Measurements from ENCODE around the gene PKN2.

The PKN2 gene

DNA sequence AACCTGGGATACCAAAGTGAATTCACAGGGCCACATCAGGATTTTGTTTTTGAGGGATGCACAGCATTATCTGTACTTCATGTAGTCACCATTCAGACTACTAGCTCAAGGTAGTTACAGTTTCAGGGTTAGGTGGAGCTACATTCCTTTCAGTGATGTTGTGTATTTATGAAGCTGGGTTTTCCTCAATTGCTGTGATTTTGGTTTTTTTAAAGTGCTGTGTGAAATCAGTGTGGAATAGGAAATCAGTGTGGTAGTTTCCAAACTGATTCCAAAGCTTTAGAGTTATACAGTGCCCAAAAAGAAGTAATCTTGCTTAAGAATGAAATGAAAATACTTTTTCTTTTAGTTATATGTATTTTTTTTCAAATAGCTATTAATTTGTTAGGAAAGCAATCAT, 95.8 kb downstream of the PKN2 start:
- Histone ChIP-seq H3K9me3 (ENCODE audit: control insufficient read depth in 1 of 2, low read length in 2 of 2) (no peaks in the 10 kb centered on the region), H3K27ac (ENCODE audit: low read depth, low read length) (no peak overlapping the region), H3K4me1 (ENCODE audit: control insufficient read depth in 1 of 2, insufficient read depth in 2 of 2, low read length in 2 of 2) (no peaks in the 10 kb centered on the region), H3K27me3 (ENCODE audit: control insufficient read depth in 1 of 2, insufficient read depth in 2 of 2, low read length in 2 of 2) (no peaks in the 10 kb centered on the region), H3K9ac (ENCODE audit: low read depth in 1 of 2, low read length in 2 of 2) (no peak overlapping the region), H3K4me3 (ENCODE audit: low read depth in 1 of 2, low read length in 2 of 2) (no peak overlapping the region), H3K36me3 (ENCODE audit: control insufficient read depth in 1 of 2, insufficient read depth in 2 of 2, low read length in 2 of 2) (peaks cover 9 to 21% of the 10 kb centered on the region in 2 donors)

DNA sequence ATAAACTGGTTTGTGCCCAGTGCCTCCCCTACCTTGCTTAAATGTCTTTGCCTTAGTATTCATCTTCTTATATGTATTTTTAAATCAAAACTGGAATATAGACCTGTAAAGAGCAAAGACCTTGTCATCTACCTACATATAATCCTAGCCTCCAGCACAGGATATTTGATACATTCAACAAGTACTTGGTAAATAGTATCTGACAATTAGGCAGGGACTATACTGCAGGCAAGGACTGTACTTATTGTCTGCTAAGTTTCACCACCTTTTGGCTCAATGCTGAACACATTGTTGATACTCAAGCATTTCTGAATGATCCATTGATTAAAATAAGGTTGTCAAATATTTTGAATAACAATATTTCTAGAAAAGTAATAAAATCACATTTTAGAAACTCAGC, 96.4 kb downstream of the PKN2 start:
- peaks cover 6 to 23% of the 10 kb centered on the region in 2 donors for H3K36me3 ChIP-seq (ENCODE audit: control insufficient read depth in 1 of 2, insufficient read depth in 2 of 2, low read length in 2 of 2)
- H3K9ac ChIP-seq (ENCODE audit: low read depth in 1 of 2, low read length in 2 of 2), result no peak overlapping the region

DNA sequence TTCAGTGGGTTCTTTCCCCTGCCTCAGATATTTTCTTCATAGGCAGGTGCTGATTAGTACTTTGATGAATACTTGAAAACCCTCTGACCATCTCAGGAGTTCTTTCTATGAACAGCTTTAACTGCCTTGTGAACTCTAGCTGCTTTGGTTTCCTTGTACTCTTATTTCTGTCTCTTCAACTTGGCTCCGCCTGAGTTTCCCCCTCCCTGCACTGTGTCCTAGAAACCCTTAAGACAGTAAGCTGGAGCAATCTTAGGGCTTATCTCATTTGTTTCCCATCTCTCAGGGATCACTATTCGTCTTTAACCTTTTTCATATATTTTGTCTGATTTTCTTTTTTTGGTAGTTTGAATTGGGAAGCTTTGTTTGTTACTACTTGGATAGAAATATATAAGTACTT, 99.1 kb downstream of the PKN2 start:
- no peaks in the 10 kb centered on the region for H3K4me1 ChIP-seq (ENCODE audit: control insufficient read depth in 1 of 2, insufficient read depth in 2 of 2, low read length in 2 of 2)
- no peak overlapping the region for H3K9ac ChIP-seq (ENCODE audit: low read depth in 1 of 2, low read length in 2 of 2)
- H3K9me3 ChIP-seq (ENCODE audit: control insufficient read depth in 1 of 2, low read length in 2 of 2), result no peaks in the 10 kb centered on the region
- H3K27ac ChIP-seq (ENCODE audit: low read depth, low read length), result no peak overlapping the region
- H3K4me3 ChIP-seq (ENCODE audit: low read depth in 1 of 2, low read length in 2 of 2), result no peak overlapping the region
- H3K27me3 ChIP-seq (ENCODE audit: control insufficient read depth in 1 of 2, insufficient read depth in 2 of 2, low read length in 2 of 2), result no peaks in the 10 kb centered on the region
- peaks cover 7 to 34% of the 10 kb centered on the region in 2 donors for H3K36me3 ChIP-seq (ENCODE audit: control insufficient read depth in 1 of 2, insufficient read depth in 2 of 2, low read length in 2 of 2)

More for the DNA sequence above, 96.4 kb downstream of the PKN2 start:
- Histone ChIP-seq H3K9me3 (ENCODE audit: control insufficient read depth in 1 of 2, low read length in 2 of 2) (no peaks in the 10 kb centered on the region), H3K27ac (ENCODE audit: low read depth, low read length) (no peak overlapping the region), H3K4me1 (ENCODE audit: control insufficient read depth in 1 of 2, insufficient read depth in 2 of 2, low read length in 2 of 2) (no peaks in the 10 kb centered on the region), H3K4me3 (ENCODE audit: low read depth in 1 of 2, low read length in 2 of 2) (no peak overlapping the region), H3K27me3 (ENCODE audit: control insufficient read depth in 1 of 2, insufficient read depth in 2 of 2, low read length in 2 of 2) (no peaks in the 10 kb centered on the region)

DNA sequence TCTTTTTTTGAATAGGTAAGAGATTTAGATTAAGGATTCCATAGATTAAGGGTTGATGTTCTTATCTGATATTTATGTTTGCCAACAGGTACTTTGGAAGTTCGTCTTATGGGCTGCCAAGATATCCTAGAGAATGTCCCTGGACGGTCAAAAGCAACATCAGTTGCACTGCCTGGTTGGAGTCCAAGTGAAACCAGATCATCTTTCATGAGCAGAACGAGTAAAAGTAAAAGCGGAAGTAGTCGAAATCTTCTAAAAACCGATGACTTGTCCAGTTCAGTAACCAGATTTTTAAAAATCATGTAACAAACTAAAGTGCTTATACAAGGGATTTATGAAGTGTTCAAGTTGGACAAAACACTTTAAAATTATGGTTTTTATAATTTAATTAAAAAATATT, 100.5 kb downstream of the PKN2 start:
- peaks cover 8 to 39% of the 10 kb centered on the region in 2 donors for H3K36me3 ChIP-seq (ENCODE audit: control insufficient read depth in 1 of 2, insufficient read depth in 2 of 2, low read length in 2 of 2)

DNA sequence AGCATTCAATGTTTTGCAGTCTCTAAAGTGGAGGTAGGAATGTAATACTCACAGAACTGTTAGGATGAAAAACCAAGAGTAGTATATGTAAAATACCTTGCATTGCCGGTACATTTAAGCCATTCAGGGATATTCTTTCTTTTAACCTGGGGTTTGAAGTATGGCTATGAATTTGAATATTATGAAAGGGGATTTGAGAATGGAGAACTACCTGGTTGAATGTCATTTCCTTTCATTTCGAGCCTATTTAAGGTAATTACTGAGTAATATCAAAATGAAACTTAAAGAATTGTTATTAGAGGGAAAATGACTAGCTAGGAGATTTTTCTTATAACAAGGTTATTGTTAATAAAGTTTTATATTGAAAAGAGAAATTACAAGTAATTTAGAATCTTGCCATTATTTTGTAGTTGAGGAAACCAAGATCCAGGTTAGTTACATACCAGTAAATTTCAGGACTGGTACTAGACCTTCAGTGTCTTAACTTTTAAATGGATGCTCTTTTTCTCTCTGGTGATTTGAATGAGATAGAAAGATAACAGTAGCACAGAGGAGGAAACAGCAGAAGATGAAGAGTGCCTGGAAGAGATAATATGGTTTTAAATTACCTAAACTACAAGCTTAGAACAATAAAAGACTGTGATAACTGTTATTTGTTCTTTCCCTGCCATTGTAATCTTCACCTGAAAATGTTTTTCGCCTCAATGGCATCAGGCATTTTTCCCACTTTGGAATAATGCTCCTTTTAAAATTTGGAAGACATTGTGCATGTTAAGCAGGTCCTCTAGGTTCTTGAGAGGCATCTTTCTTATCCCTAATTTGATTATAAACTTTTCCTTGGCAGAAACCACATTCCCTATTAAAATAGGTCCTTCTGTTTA, 103.2 kb downstream of the PKN2 start:
- H3K36me3 ChIP-seq (ENCODE audit: control insufficient read depth in 1 of 2, insufficient read depth in 2 of 2, low read length in 2 of 2), result peaks cover 12 to 40% of the 10 kb centered on the region in 2 donors
- H3K27me3 ChIP-seq (ENCODE audit: control insufficient read depth in 1 of 2, insufficient read depth in 2 of 2, low read length in 2 of 2), result no peaks in the 10 kb centered on the region

More for the DNA sequence above, 100.5 kb downstream of the PKN2 start:
- H3K27me3 ChIP-seq (ENCODE audit: control insufficient read depth in 1 of 2, insufficient read depth in 2 of 2, low read length in 2 of 2), result no peaks in the 10 kb centered on the region
- H3K4me1 ChIP-seq (ENCODE audit: control insufficient read depth in 1 of 2, insufficient read depth in 2 of 2, low read length in 2 of 2), result no peaks in the 10 kb centered on the region
- H3K9me3 ChIP-seq (ENCODE audit: control insufficient read depth in 1 of 2, low read length in 2 of 2), result no peaks in the 10 kb centered on the region
- no peak overlapping the region for H3K27ac ChIP-seq (ENCODE audit: low read depth, low read length)
- H3K4me3 ChIP-seq (ENCODE audit: low read depth in 1 of 2, low read length in 2 of 2), result no peak overlapping the region
- no peak overlapping the region for H3K9ac ChIP-seq (ENCODE audit: low read depth in 1 of 2, low read length in 2 of 2)

DNA sequence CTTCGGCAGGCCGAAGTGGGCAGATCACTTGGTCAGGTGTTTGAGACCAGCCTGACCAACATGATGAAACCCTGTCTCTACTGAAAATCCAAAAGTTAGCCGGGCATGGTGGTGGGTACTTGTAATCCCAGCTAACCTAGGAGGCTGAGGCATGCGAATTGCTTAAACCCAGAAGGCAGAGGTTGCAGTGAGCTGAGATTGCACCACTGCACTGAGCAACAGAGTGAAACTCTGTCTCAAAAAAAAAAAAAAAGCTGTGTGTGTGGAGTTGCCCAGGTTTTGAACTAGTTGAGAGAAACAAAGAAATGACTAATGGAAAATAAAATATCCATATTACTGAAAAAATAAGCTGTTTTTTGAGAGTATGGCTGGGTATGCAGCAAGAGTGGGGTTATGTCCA, 107.1 kb downstream of the PKN2 start:
- Histone ChIP-seq H3K9me3 (ENCODE audit: control insufficient read depth in 1 of 2, low read length in 2 of 2) (no peaks in the 10 kb centered on the region), H3K27ac (ENCODE audit: low read depth, low read length) (no peak overlapping the region), H3K9ac (ENCODE audit: low read depth in 1 of 2, low read length in 2 of 2) (no peak overlapping the region), H3K4me3 (ENCODE audit: low read depth in 1 of 2, low read length in 2 of 2) (no peak overlapping the region), H3K27me3 (ENCODE audit: control insufficient read depth in 1 of 2, insufficient read depth in 2 of 2, low read length in 2 of 2) (no peaks in the 10 kb centered on the region), H3K4me1 (ENCODE audit: control insufficient read depth in 1 of 2, insufficient read depth in 2 of 2, low read length in 2 of 2) (no peaks in the 10 kb centered on the region), H3K36me3 (ENCODE audit: control insufficient read depth in 1 of 2, insufficient read depth in 2 of 2, low read length in 2 of 2) (peaks cover 25 to 26% of the 10 kb centered on the region in 2 donors)

More for the DNA sequence above, 103.2 kb downstream of the PKN2 start:
- H3K4me3 ChIP-seq (ENCODE audit: low read depth in 1 of 2, low read length in 2 of 2), result no peak overlapping the region
- no peak overlapping the region for H3K27ac ChIP-seq (ENCODE audit: low read depth, low read length)
- H3K9ac ChIP-seq (ENCODE audit: low read depth in 1 of 2, low read length in 2 of 2), result no peak overlapping the region
- H3K4me1 ChIP-seq (ENCODE audit: control insufficient read depth in 1 of 2, insufficient read depth in 2 of 2, low read length in 2 of 2), result no peaks in the 10 kb centered on the region
- no peaks in the 10 kb centered on the region for H3K9me3 ChIP-seq (ENCODE audit: control insufficient read depth in 1 of 2, low read length in 2 of 2)

DNA sequence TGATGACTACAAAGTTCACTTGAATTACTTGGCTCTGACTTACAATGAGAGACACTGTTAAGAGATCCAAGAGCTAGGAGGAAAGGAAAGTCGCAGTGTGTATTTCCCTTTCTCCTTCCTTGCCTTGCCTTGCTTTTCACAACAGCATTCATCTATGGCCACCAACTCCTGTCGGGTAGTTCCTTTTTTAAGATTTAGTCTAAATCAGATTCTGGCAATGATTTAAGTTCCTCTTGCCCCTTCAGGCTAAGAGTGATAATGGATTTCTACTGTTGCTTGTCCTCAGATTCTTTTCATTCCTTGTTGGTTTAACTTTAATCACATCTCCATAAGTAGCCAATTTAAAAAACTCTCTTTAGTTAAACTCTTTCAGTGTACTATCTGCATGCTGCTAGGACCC, 115.4 kb downstream of the PKN2 start:
- no peaks in the 10 kb centered on the region for H3K4me1 ChIP-seq (ENCODE audit: control insufficient read depth in 1 of 2, insufficient read depth in 2 of 2, low read length in 2 of 2)
- H3K27ac ChIP-seq (ENCODE audit: low read depth, low read length), result no peak overlapping the region
- H3K36me3 ChIP-seq (ENCODE audit: control insufficient read depth in 1 of 2, insufficient read depth in 2 of 2, low read length in 2 of 2), result peaks cover 20 to 38% of the 10 kb centered on the region in 2 donors
- peaks cover 0 to 4% of the 10 kb centered on the region in 2 donors for H3K9me3 ChIP-seq (ENCODE audit: control insufficient read depth in 1 of 2, low read length in 2 of 2)
- H3K27me3 ChIP-seq (ENCODE audit: control insufficient read depth in 1 of 2, insufficient read depth in 2 of 2, low read length in 2 of 2), result no peaks in the 10 kb centered on the region
- no peak overlapping the region for H3K4me3 ChIP-seq (ENCODE audit: low read depth in 1 of 2, low read length in 2 of 2)
- no peak overlapping the region for H3K9ac ChIP-seq (ENCODE audit: low read depth in 1 of 2, low read length in 2 of 2)

DNA sequence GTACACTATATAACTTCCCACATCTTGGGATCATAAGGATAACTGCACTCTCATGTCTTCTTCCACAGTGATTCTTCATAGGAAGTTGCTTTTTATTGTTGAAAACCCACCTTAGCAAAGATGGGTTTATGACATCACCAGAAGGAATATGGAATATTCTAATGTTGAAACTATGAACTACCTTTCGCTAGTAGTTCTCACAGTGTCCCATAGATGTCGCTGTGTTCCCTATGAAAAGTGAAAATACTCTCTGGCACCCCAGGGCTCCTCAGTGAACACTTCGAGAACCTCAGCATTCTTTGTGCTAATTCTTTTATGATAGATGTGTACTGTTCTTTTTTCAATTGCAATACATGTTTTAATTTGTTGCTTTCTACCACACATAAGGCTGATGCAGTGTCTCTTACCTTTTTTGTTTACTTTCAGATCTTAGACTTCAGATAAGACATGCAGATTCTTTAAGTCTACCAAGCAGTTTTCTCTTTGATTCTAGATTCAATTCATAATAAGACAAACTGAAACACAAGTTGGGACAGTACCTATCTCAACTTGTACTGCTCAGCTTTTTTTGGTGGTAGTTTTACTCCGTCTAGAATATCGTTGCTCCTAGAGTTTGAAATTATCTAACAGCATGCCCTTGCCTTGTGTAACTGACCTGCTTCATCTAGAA, 116.4 kb downstream of the PKN2 start:
- Histone ChIP-seq H3K9me3 (ENCODE audit: control insufficient read depth in 1 of 2, low read length in 2 of 2) (peaks cover 0 to 4% of the 10 kb centered on the region in 2 donors), H3K9ac (ENCODE audit: low read depth in 1 of 2, low read length in 2 of 2) (no peak overlapping the region), H3K4me3 (ENCODE audit: low read depth in 1 of 2, low read length in 2 of 2) (no peak overlapping the region), H3K36me3 (ENCODE audit: control insufficient read depth in 1 of 2, insufficient read depth in 2 of 2, low read length in 2 of 2) (peaks cover 24 to 33% of the 10 kb centered on the region in 2 donors), H3K27ac (ENCODE audit: low read depth, low read length) (no peak overlapping the region), H3K27me3 (ENCODE audit: control insufficient read depth in 1 of 2, insufficient read depth in 2 of 2, low read length in 2 of 2) (no peaks in the 10 kb centered on the region), H3K4me1 (ENCODE audit: control insufficient read depth in 1 of 2, insufficient read depth in 2 of 2, low read length in 2 of 2) (no peaks in the 10 kb centered on the region)

DNA sequence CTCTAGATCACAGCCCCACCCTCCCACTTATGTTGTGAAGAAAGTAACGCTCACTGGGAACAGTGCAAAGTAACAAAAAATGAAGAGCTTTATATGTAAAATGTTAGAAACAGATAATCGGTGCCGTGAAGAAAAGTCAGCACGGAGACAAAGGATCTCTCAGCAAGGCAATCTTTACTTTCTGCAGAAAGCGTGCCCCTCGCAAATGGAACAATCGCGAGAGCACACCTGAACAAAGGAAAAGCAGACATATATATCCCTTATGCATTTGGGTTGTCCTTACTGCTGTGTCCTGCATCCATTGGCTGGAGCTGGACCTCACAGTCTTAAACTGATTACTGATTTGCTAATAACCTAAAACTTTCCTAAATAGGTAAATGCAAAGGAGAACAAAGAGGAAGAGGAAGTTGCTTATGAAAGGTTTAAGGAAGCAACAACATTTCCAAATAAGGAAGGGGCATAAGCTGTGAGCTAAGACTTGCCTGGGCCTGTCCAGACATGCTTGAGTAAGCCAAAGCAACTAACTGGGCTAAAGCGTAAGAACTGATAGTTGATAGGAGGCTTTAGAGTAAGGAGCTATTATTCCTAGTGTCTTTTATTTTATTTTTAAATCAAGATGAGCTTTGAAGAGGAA, 117.6 kb downstream of the PKN2 start:
- no peak overlapping the region for H3K27ac ChIP-seq (ENCODE audit: low read depth, low read length)
- no peak overlapping the region for H3K9ac ChIP-seq (ENCODE audit: low read depth in 1 of 2, low read length in 2 of 2)
- no peaks in the 10 kb centered on the region for H3K4me1 ChIP-seq (ENCODE audit: control insufficient read depth in 1 of 2, insufficient read depth in 2 of 2, low read length in 2 of 2)
- peaks cover 35 to 37% of the 10 kb centered on the region in 2 donors for H3K36me3 ChIP-seq (ENCODE audit: control insufficient read depth in 1 of 2, insufficient read depth in 2 of 2, low read length in 2 of 2)
- H3K9me3 ChIP-seq (ENCODE audit: control insufficient read depth in 1 of 2, low read length in 2 of 2), result peaks cover 0 to 4% of the 10 kb centered on the region in 2 donors
- H3K4me3 ChIP-seq (ENCODE audit: low read depth in 1 of 2, low read length in 2 of 2), result no peak overlapping the region
- no peaks in the 10 kb centered on the region for H3K27me3 ChIP-seq (ENCODE audit: control insufficient read depth in 1 of 2, insufficient read depth in 2 of 2, low read length in 2 of 2)

DNA sequence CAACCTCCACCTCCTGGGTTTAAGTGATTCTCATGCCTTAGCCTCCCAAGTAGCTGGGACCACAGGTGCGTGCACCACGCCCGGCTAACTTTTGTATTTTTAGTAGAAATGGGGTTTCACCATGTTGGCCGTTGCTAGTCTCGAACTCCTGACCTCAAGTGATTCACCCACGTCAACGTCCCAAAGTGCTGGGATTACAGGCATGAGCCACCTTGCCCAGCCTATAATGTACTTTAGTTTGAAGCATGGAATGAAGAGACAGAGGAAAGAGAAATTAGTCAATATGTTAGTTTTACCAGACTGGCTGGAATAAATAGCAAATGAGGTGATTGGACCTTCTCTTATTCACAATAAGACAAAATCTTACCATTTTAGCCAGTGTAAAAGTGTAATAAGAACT, 118.3 kb downstream of the PKN2 start:
- H3K27ac ChIP-seq (ENCODE audit: low read depth, low read length), result no peak overlapping the region
- H3K36me3 ChIP-seq (ENCODE audit: control insufficient read depth in 1 of 2, insufficient read depth in 2 of 2, low read length in 2 of 2), result peaks cover 37 to 42% of the 10 kb centered on the region in 2 donors
- no peaks in the 10 kb centered on the region for H3K27me3 ChIP-seq (ENCODE audit: control insufficient read depth in 1 of 2, insufficient read depth in 2 of 2, low read length in 2 of 2)
- H3K4me3 ChIP-seq (ENCODE audit: low read depth in 1 of 2, low read length in 2 of 2), result no peak overlapping the region
- H3K4me1 ChIP-seq (ENCODE audit: control insufficient read depth in 1 of 2, insufficient read depth in 2 of 2, low read length in 2 of 2), result no peaks in the 10 kb centered on the region
- H3K9ac ChIP-seq (ENCODE audit: low read depth in 1 of 2, low read length in 2 of 2), result no peak overlapping the region
- H3K9me3 ChIP-seq (ENCODE audit: control insufficient read depth in 1 of 2, low read length in 2 of 2), result peaks cover 0 to 4% of the 10 kb centered on the region in 2 donors

Data from duodenal mucosa (tissue), 2 donors.